ENCODE measurements around the gene HNRNPA2B1. TPM values are rescaled to one million over a fixed set of nuclear protein-coding genes. Genes with fewer than 3 reads are reported as not detected.
"Not testable (repeated sequence)": the region's sequence is repeated elsewhere in the genome, so short reads cannot be mapped to it uniquely, and the experiment has no call there.

Gene HNRNPA2B1
- total and polyA plus RNA-seq, 8 donors, result 84.7 to 464 (median 165) TPM

DNA sequence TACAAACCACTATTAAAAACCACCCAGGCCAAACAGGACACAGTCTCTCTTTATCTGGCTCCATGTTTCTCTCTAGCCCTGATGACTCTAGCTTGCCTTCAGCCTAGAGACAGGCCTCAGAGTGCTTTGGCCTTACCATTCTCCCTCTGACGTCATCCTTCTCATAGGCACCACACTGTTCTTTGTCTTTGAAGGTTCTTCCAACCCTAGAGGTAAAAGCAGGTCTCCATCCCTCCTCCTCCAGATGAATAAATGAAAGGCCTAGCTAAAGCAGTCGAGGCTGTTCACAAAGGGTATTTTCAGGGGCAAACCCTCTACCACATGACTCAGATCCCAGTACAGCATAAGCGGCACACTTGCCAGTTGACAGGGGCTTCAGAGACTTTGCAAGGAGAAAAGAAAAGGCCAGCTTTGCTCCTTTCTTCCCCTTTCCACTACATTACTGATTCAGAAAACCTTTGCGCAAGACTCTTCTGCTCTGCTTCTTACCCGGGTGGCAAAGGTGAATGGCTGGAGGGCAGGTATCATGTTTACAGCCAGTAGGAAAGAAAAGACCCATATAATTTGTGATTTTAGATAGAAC lies 33.8 kb downstream of the HNRNPA2B1 start:
- TF ChIP-seq, protein P1, sequence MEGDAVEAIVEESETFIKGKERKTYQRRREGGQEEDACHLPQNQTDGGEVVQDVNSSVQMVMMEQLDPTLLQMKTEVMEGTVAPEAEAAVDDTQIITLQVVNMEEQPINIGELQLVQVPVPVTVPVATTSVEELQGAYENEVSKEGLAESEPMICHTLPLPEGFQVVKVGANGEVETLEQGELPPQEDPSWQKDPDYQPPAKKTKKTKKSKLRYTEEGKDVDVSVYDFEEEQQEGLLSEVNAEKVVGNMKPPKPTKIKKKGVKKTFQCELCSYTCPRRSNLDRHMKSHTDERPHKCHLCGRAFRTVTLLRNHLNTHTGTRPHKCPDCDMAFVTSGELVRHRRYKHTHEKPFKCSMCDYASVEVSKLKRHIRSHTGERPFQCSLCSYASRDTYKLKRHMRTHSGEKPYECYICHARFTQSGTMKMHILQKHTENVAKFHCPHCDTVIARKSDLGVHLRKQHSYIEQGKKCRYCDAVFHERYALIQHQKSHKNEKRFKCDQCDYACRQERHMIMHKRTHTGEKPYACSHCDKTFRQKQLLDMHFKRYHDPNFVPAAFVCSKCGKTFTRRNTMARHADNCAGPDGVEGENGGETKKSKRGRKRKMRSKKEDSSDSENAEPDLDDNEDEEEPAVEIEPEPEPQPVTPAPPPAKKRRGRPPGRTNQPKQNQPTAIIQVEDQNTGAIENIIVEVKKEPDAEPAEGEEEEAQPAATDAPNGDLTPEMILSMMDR (IDR thresholded peaks at IDR 0.05), result no peak
- WGBS, 2 donors, result 88 to 90% methylated on average over 5 of the region's 5 CpGs
- Histone ChIP-seq H3K9me3 (no peaks in the 10 kb centered on the region), H3K27ac (no peak overlapping the region), H3K27me3 (no peaks in the 10 kb centered on the region), H3K36me3 (no peaks in the 10 kb centered on the region), H3K4me1 (peaks cover 0 to 11% (median 6%) of the 10 kb centered on the region in 3 donors), H3K4me3 (no peak overlapping the region)
- DNase-seq (no peak), ATAC-seq (peak in 3 of 4 donors; percentile 18 to 30 (median 19)), FAIRE-seq (no peak)
- intact Hi-C loops (cut with DNase I), result no loop called here

- TF ChIP-seq, protein P1 (IDR thresholded peaks at IDR 0.05), result no peak
- H3K9me3 ChIP-seq, result no peaks in the 10 kb centered on the region
- 78 to 79% methylated on average over 9 of the region's 9 CpGs for WGBS, 2 donors
- no peaks in the 10 kb centered on the region for H3K36me3 ChIP-seq
- no peak overlapping the region for H3K27ac ChIP-seq
- FAIRE-seq (no peak), ATAC-seq (no peak), DNase-seq (no peak)
- H3K27me3 ChIP-seq, result no peaks in the 10 kb centered on the region
- intact Hi-C loops (cut with DNase I), result no loop called here
- peaks cover 0 to 11% (median 6%) of the 10 kb centered on the region in 3 donors for H3K4me1 ChIP-seq
- H3K4me3 ChIP-seq, result no peak overlapping the region
Observed at GRCh38 chr7:26165950-26166683, 34.4 kb downstream of the HNRNPA2B1 start.

DNA sequence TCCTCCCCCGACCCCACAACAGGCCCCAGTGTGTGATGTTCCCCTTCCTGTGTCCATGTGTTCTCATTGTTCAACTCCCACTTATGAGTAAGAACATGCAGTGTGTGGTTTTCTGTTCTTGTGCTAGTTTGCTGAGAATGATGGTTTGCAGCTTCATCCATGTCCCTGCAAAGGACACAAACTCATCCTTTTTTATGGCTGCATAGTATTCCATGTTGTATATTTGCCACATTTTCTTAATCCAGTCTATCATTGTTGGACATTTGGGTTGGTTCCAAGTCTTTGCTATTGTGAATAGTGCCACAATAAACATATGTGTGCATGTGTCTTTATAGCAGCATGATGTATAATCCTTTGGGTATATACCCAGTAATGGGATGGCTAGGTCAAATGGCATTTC lies 36.7 kb downstream of the HNRNPA2B1 start:
- H3K36me3 ChIP-seq; H3K9me3 ChIP-seq; FAIRE-seq; H3K27ac ChIP-seq; ATAC-seq; H3K27me3 ChIP-seq; intact Hi-C loops (cut with DNase I); H3K4me3 ChIP-seq; DNase-seq: not testable (repeated sequence)
- H3K4me1 ChIP-seq, result peaks cover 0 to 11% (median 6%) of the 10 kb centered on the region in 3 donors
- WGBS, 2 donors, result 61 to 82% methylated on average over 1 of the region's 1 CpG

DNA sequence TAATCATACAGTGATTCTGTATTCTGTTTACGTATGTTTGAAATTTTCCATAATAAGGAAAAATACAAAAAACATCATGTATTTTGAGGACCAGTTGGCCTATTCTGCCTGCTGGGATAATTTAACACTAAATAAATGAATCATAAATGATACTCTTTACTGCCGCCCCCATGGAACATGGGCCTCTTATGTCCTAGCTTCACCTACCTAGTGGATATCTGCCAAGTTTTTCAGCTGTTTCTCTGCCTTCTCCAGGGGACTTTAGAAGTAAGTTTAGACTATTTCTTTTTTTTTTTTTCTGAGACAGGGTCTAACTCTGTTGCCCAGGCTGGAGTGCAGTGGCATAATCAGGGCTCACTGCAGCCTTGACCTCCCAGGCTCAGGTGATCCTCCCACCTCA lies 38.1 kb downstream of the HNRNPA2B1 start:
- H3K9me3 ChIP-seq, result no peaks in the 10 kb centered on the region
- no peaks in the 10 kb centered on the region for H3K36me3 ChIP-seq
- H3K4me3 ChIP-seq, result no peak overlapping the region
- FAIRE-seq, result no peak
- no peak for DNase-seq
- H3K27me3 ChIP-seq, result no peaks in the 10 kb centered on the region
- WGBS, 2 donors, result 92 to 93% methylated on average over 2 of the region's 2 CpGs
- H3K27ac ChIP-seq, result no peak overlapping the region
- intact Hi-C loops (cut with DNase I), result no loop called here
- TF ChIP-seq, protein P1 (IDR thresholded peaks at IDR 0.05), result no peak
- ATAC-seq, result no peak
- peaks cover 0 to 7% (median 1%) of the 10 kb centered on the region in 3 donors for H3K4me1 ChIP-seq

GRCh38 chr7:26160896-26161295 lies 39.6 kb downstream of the HNRNPA2B1 start:
- H3K4me1 ChIP-seq, result peaks cover 0 to 8% (median 0%) of the 10 kb centered on the region in 3 donors
- H3K27me3 ChIP-seq, result no peaks in the 10 kb centered on the region
- 91 to 92% methylated on average over 2 of the region's 2 CpGs for WGBS, 2 donors
- ATAC-seq (no peak), DNase-seq (no peak), FAIRE-seq (no peak)
- H3K27ac ChIP-seq, result no peak overlapping the region
- H3K9me3 ChIP-seq, result no peaks in the 10 kb centered on the region
- H3K4me3 ChIP-seq, result no peak overlapping the region
- H3K36me3 ChIP-seq, result no peaks in the 10 kb centered on the region
- TF ChIP-seq, protein P1 (IDR thresholded peaks at IDR 0.05), result no peak
- intact Hi-C loops (cut with DNase I), result no loop called here

Measured in pancreas (tissue), 10 donors.